ENCODE measurements around the gene EYA2.

The EYA2 gene

GRCh38 chr20:46894579-46894958 lies at the start of gene EYA2:
Gene EYA2 (plus strand): TSS chr20:46894843. CDS start chr20:46990011, 95,168 bp downstream.
- in situ Hi-C loops (cut with HindIII; ENCODE audit: low sequenced_read_pairs): no loop called here
- peak within 1 kb of the TSS; percentile 15 for H3K4me3 ChIP-seq (ENCODE audit: low read depth, low read length)
- no peak for DNase-seq (ENCODE audit: low read depth, low spot score)
- no peak for TF ChIP-seq CTCF (IDR thresholded peaks at IDR 0.05; ENCODE audit: low read depth, low read length)

GRCh38 chr20:46844965-46845364 lies 49.7 kb upstream of the EYA2 start:
- no peak for DNase-seq (ENCODE audit: low read depth, low spot score)
- TF ChIP-seq CTCF (IDR thresholded peaks at IDR 0.05; ENCODE audit: low read depth, low read length): no peak
- in situ Hi-C loops (cut with HindIII; ENCODE audit: low sequenced_read_pairs): no loop called here
- H3K4me3 ChIP-seq (ENCODE audit: low read depth, low read length): no peak overlapping the region

GRCh38 chr20:46849269-46849668 lies 45.4 kb upstream of the EYA2 start:
- H3K4me3 ChIP-seq (ENCODE audit: low read depth, low read length): no peak overlapping the region
- DNase-seq (ENCODE audit: low read depth, low spot score): no peak
- in situ Hi-C loops (cut with HindIII; ENCODE audit: low sequenced_read_pairs): no loop called here
- no peak for TF ChIP-seq CTCF (IDR thresholded peaks at IDR 0.05; ENCODE audit: low read depth, low read length)

- no peak for DNase-seq (ENCODE audit: low read depth, low spot score)
- in situ Hi-C loops (cut with HindIII; ENCODE audit: low sequenced_read_pairs): no loop called here
- no peak for TF ChIP-seq CTCF (IDR thresholded peaks at IDR 0.05; ENCODE audit: low read depth, low read length)
- H3K4me3 ChIP-seq (ENCODE audit: low read depth, low read length): no peak overlapping the region
Observed at GRCh38 chr20:46849751-46850150, 44.9 kb upstream of the EYA2 start.

- no peak overlapping the region for H3K4me3 ChIP-seq (ENCODE audit: low read depth, low read length)
- DNase-seq (ENCODE audit: low read depth, low spot score): no peak
- in situ Hi-C loops (cut with HindIII; ENCODE audit: low sequenced_read_pairs): no loop called here
- no peak for TF ChIP-seq CTCF (IDR thresholded peaks at IDR 0.05; ENCODE audit: low read depth, low read length)
Observed at GRCh38 chr20:46850416-46850815, 44.2 kb upstream of the EYA2 start.

GRCh38 chr20:46850896-46851295 lies 43.7 kb upstream of the EYA2 start:
- DNase-seq (ENCODE audit: low read depth, low spot score): no peak
- no peak for TF ChIP-seq CTCF (IDR thresholded peaks at IDR 0.05; ENCODE audit: low read depth, low read length)
- in situ Hi-C loops (cut with HindIII; ENCODE audit: low sequenced_read_pairs): no loop called here
- H3K4me3 ChIP-seq (ENCODE audit: low read depth, low read length): no peak overlapping the region

GRCh38 chr20:46851746-46852145 lies 42.9 kb upstream of the EYA2 start:
- no peak for TF ChIP-seq CTCF (IDR thresholded peaks at IDR 0.05; ENCODE audit: low read depth, low read length)
- in situ Hi-C loops (cut with HindIII; ENCODE audit: low sequenced_read_pairs): no loop called here
- DNase-seq (ENCODE audit: low read depth, low spot score): no peak
- no peak overlapping the region for H3K4me3 ChIP-seq (ENCODE audit: low read depth, low read length)
